ENCODE data around the gene KCNE4.

KCNE4 gene

DNA sequence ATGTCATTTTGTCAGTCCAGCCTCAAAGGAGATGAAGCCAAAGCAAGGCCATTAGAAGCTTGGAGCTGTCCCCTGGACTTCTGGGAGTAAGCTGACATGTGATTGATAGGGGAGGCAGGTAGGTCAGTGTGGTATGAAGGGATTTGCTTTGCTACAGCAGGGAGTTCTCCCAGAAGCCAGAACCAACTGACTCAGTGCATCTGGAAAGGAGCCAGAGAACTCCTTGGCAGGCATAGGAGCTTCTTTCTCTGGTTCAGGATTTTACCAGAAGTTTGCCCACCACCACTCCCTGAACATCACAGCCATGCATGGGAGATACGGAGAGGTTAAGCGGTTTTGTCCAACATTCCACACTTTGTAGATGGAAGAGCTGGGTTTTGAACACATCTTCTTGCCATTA is 24.5 kb upstream of the KCNE4 start:
- no peaks in the 10 kb centered on the region for H3K4me1 Mint-ChIP-seq
- peaks cover 17% of the 10 kb centered on the region for H3K27me3 Mint-ChIP-seq
- peaks cover 9% of the 10 kb centered on the region for H3K9me3 Mint-ChIP-seq
- H3K27ac Mint-ChIP-seq (ENCODE audit: low read depth), result no peak overlapping the region
- H3K4me3 Mint-ChIP-seq, result no peak overlapping the region
- no peaks in the 10 kb centered on the region for H3K36me3 Mint-ChIP-seq (ENCODE audit: insufficient read depth)
- no peak for DNase-seq (ENCODE audit: low spot score in 2 of 2)
- ATAC-seq (replicated peaks; ENCODE audit: extremely low read depth, poor library complexity, severe bottlenecking), result no peak

DNA sequence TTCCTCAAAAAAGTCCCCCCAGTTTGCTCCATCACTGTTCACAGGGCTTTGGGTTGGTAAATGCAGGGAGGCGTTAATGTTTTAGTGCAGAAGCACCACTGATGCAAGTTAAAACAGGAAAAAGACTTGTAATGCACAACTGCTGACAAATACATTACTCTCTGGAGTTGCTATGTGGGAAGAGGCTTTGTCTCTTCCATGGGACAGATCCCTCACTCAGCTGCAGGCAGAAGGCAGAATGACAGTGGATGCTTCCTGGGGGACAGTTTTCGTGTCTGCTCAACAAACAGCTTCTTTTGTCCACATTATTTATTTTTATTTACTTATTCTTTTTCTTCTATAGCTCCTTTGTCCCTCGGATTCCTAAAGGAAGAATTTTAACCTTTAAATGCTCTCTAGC is 22.7 kb upstream of the KCNE4 start:
- Mint-ChIP-seq H3K9me3 (peaks cover 15% of the 10 kb centered on the region), H3K27ac (ENCODE audit: low read depth) (no peak overlapping the region), H3K4me3 (no peak overlapping the region), H3K36me3 (ENCODE audit: insufficient read depth) (no peaks in the 10 kb centered on the region), H3K4me1 (no peaks in the 10 kb centered on the region), H3K27me3 (peaks cover 17% of the 10 kb centered on the region)
- ATAC-seq (replicated peaks; ENCODE audit: extremely low read depth, poor library complexity, severe bottlenecking) (no peak), DNase-seq (ENCODE audit: low spot score in 2 of 2) (no peak)

DNA sequence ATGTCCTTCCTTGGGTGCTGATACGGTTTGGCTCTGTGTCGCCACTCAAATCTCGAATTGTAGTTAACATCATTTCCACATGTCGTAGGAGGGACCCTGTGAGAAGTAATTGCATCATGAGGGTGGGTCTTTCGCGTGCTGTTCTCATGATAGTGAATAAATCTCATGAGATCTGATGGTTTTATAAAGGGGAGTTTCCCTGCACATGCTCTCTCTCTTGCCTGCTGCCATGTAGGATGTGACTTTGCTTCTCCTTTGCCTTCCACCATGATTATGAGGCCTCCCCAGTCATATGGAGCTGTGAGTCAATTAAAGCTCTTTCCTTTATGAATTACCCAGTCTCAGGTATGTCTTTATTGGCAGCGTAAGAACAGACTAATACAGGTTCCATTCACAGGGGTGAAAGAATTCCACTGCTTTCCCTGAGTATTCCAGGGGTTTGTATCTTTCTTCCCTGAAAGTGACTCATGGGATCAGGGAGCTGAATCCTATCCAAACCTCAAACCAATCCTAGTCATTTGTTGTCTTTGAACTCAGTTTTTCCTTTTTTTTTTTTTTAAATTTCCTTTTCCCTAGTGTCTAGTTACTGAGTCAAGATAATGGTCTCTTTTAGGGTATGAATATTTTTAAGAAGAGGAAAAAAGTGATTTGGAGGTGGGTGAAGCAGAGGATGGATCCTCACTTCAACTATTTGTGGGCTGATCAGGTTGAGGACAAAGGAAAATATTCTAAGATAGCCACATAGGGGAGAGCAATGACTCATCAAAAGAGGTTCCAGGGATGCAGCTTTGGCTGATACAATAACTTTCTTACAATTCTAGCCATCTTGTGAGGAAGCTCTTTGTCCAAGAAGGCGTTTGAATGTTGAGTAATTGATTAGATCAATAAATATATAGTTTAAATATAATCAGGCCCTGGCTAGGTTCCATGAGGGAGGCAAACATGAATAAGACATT is 19.5 kb upstream of the KCNE4 start:
- H3K4me3 Mint-ChIP-seq, result no peak overlapping the region
- H3K36me3 Mint-ChIP-seq (ENCODE audit: insufficient read depth), result no peaks in the 10 kb centered on the region
- H3K27me3 Mint-ChIP-seq, result peaks cover 23% of the 10 kb centered on the region
- ATAC-seq (replicated peaks; ENCODE audit: extremely low read depth, poor library complexity, severe bottlenecking) (no peak), DNase-seq (ENCODE audit: low spot score in 2 of 2) (no peak)
- H3K27ac Mint-ChIP-seq (ENCODE audit: low read depth), result no peak overlapping the region
- H3K9me3 Mint-ChIP-seq, result peaks cover 15% of the 10 kb centered on the region
- no peaks in the 10 kb centered on the region for H3K4me1 Mint-ChIP-seq

DNA sequence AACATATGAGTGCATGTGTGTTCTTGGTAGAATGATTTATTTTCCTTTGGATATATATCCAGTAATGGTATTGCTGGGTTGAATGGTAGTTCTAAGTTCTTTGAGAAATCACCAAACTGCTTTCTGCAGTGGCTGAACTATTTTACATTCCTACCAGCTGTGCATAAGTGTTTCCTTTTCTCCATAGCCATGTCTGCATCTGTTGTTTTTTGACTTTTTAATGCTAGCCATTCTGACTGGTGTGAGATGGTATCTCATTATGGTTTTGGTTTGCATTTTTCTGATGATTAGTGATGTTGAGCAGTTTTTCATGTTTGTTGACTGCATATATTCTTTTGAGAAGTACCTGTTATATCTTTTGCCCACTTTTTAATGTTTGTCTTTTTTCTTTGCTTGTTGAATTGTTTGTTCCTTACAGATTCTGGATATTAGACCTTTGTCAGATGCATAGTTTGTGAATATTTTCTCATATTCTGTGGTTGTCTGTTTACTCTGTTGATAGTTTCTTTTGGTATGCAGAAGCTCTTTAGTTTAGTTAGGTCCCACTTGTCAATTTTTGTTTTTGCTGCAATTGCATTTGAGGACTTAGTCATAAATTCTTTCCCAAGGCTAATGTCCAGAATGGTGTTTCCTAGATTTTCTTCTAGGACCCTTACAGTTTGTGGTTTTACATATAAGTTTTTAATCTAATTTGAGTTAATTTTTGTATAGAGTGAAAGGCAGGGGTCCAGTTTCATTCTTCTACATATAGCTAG is 17.6 kb upstream of the KCNE4 start:
- no peak overlapping the region for H3K4me3 Mint-ChIP-seq
- H3K27me3 Mint-ChIP-seq, result peaks cover 13% of the 10 kb centered on the region
- H3K36me3 Mint-ChIP-seq (ENCODE audit: insufficient read depth), result no peaks in the 10 kb centered on the region
- H3K27ac Mint-ChIP-seq (ENCODE audit: low read depth), result no peak overlapping the region
- no peaks in the 10 kb centered on the region for H3K4me1 Mint-ChIP-seq
- DNase-seq (ENCODE audit: low spot score in 2 of 2), result no peak
- H3K9me3 Mint-ChIP-seq, result peaks cover 15% of the 10 kb centered on the region
- ATAC-seq (replicated peaks; ENCODE audit: extremely low read depth, poor library complexity, severe bottlenecking), result no peak

DNA sequence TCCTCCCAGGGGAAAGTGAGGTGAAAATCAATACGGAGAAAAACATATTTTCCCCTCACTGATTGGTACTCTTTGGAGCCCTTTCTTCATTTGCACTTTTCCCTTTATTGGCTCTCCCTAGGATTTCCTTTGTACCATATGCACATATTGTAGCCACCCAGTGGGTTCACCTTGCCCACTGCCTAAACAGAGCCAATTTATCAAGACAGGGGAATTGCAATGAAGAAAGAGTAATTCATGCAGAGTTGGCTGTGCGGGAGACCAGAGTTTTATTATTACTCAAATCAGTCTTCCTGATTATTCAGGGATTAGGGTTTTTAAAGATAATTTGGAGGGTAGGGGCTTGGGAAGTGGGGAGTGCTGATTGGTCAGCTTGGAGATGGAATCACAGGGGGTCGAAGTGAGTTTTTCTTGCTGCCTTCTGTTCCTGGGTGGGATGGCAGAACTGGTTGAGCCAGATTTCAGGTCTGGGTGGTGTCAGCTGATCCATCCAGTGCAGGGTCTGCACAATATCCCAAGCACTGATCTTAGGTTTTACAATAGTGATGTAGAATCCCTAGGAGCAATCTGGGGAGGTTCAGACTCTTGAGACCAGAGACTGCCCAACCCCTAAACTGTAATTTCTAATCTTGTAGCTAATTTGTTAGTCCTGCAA is 15.1 kb upstream of the KCNE4 start:
- DNase-seq (ENCODE audit: low spot score in 2 of 2) (no peak), ATAC-seq (replicated peaks; ENCODE audit: extremely low read depth, poor library complexity, severe bottlenecking) (no peak)
- Mint-ChIP-seq H3K9me3 (peaks cover 11% of the 10 kb centered on the region), H3K27ac (ENCODE audit: low read depth) (no peak overlapping the region), H3K4me3 (no peak overlapping the region), H3K4me1 (no peaks in the 10 kb centered on the region), H3K36me3 (ENCODE audit: insufficient read depth) (no peaks in the 10 kb centered on the region), H3K27me3 (peaks cover 13% of the 10 kb centered on the region)

DNA sequence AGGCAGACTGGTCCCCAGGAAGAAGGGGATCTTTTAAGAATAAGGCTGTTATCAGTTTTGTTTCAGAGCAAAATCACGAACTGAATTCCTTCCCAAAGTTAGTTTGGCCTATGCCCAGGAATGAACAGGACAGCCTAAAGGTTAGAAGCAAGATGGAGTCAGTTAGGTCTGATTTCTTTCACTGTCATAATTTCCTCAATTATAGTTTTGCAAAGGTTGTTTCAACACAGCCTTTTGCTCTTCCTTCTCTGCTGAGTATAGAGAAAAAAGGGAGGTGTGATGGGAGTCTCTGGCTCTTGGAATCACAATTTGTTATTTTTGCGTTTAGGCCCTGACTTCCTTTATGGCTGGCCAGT is 14.6 kb upstream of the KCNE4 start:
- peaks cover 6% of the 10 kb centered on the region for H3K9me3 Mint-ChIP-seq
- H3K4me1 Mint-ChIP-seq, result no peaks in the 10 kb centered on the region
- no peak overlapping the region for H3K4me3 Mint-ChIP-seq
- H3K27ac Mint-ChIP-seq (ENCODE audit: low read depth), result no peak overlapping the region
- no peaks in the 10 kb centered on the region for H3K36me3 Mint-ChIP-seq (ENCODE audit: insufficient read depth)
- ATAC-seq (replicated peaks; ENCODE audit: extremely low read depth, poor library complexity, severe bottlenecking) (no peak), DNase-seq (ENCODE audit: low spot score in 2 of 2) (no peak)
- peaks cover 13% of the 10 kb centered on the region for H3K27me3 Mint-ChIP-seq

DNA sequence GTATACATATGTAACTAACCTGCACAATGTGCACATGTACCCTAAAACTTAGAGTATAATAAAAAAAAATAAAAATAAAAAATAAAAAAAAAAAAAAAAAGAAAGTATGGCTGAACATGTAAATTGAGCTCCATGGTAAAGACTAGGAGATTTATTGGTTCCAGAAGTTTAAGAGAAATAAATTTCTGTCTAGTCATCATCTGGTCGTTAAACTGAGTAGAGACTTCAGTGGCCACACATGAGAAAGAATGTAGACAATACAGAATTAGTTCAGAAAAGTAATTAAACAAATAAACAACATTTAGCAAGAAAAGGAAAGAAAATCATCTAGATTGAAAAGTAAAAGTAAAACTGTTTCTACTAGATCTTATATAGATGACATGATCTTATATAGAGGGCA is 12.4 kb upstream of the KCNE4 start:
- Mint-ChIP-seq H3K36me3 (ENCODE audit: insufficient read depth) (no peaks in the 10 kb centered on the region), H3K4me3 (no peak overlapping the region), H3K27ac (ENCODE audit: low read depth) (no peak overlapping the region), H3K27me3 (peaks cover 13% of the 10 kb centered on the region), H3K9me3 (no peaks in the 10 kb centered on the region), H3K4me1 (no peaks in the 10 kb centered on the region)
- ATAC-seq (replicated peaks; ENCODE audit: extremely low read depth, poor library complexity, severe bottlenecking) (no peak), DNase-seq (ENCODE audit: low spot score in 2 of 2) (no peak)

DNA sequence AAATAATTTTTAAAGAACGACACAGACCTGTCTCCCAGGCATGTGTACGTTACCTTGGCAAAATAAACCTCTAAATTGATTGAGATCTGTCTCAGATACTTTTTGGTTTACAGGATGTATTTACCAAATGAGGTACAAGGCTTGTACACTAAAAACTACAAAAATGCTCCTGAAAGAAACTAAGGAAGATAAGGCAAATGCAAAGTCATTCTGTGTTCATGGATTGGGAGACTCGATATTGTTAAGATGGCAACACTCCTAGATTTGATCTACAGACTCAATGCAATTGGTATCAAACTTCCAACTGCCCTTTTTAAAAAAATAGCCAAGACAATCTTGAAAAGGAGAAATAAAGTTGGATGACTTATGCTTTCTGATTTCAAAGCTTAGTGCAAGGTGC is 11.5 kb upstream of the KCNE4 start:
- no peak for ATAC-seq (replicated peaks; ENCODE audit: extremely low read depth, poor library complexity, severe bottlenecking)
- DNase-seq (ENCODE audit: low spot score in 2 of 2), result no peak
- H3K4me3 Mint-ChIP-seq, result no peak overlapping the region
- H3K36me3 Mint-ChIP-seq (ENCODE audit: insufficient read depth), result no peaks in the 10 kb centered on the region
- H3K9me3 Mint-ChIP-seq, result no peaks in the 10 kb centered on the region
- no peak overlapping the region for H3K27ac Mint-ChIP-seq (ENCODE audit: low read depth)
- H3K27me3 Mint-ChIP-seq, result peaks cover 13% of the 10 kb centered on the region
- H3K4me1 Mint-ChIP-seq, result no peaks in the 10 kb centered on the region

DNA sequence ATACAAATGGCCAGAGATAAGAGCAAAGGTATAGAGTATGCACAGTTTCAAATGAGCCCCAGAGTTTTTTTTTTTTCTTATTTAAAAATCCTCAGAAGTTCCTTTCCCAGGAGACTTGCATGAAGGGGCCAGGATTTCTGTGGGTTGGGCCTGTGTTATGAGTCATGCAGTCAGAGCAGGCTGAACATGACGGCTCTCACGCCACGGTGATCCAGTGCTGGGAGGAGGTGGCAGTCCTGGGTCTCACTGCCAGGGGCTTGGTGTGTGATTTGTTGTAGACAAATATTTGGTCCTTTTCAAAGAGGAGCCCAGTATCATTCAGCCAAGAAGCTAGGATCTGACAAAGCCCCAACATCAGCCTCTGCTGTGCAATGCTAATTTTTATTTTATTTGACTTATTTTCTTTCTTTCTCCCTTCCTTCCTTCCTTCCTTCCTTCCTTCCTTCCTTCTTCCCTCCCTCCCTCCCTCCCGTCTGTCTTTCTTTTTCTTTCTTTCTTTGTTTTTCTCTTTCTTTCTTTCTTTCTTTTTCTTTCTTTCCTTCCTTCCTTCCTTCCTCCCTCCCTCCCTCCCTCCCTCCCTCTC is 10.4 kb upstream of the KCNE4 start:
- ATAC-seq (replicated peaks; ENCODE audit: extremely low read depth, poor library complexity, severe bottlenecking), result no peak
- no peak for DNase-seq (ENCODE audit: low spot score in 2 of 2)
- no peak overlapping the region for H3K27ac Mint-ChIP-seq (ENCODE audit: low read depth)
- no peaks in the 10 kb centered on the region for H3K9me3 Mint-ChIP-seq
- no peak overlapping the region for H3K4me3 Mint-ChIP-seq
- H3K4me1 Mint-ChIP-seq, result no peaks in the 10 kb centered on the region
- H3K27me3 Mint-ChIP-seq, result peaks cover 4% of the 10 kb centered on the region
- no peaks in the 10 kb centered on the region for H3K36me3 Mint-ChIP-seq (ENCODE audit: insufficient read depth)

DNA sequence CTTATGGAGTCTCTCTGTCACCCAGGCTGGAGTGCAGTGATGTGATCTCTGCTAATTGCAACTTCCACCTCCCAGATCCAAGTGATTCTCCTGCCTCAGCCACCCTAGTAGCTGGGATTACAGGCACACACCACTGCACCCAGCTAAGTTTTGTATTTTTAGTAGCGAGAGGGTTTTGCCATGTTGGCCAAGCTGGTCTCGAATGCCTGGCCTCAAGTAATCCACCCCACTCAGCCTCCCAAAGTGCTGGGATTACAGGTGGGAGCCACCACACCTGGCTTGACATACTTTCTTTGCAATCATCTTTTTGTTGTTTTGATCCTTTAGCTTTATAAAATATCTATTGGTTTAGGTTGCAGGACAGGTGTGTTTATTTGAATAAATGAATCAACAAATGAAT is 9.7 kb upstream of the KCNE4 start:
- Mint-ChIP-seq H3K4me1 (no peaks in the 10 kb centered on the region), H3K27me3 (no peaks in the 10 kb centered on the region), H3K27ac (ENCODE audit: low read depth) (no peak overlapping the region), H3K9me3 (no peaks in the 10 kb centered on the region), H3K36me3 (ENCODE audit: insufficient read depth) (no peaks in the 10 kb centered on the region), H3K4me3 (no peak overlapping the region)
- DNase-seq (ENCODE audit: low spot score in 2 of 2) (no peak), ATAC-seq (replicated peaks; ENCODE audit: extremely low read depth, poor library complexity, severe bottlenecking) (no peak)

DNA sequence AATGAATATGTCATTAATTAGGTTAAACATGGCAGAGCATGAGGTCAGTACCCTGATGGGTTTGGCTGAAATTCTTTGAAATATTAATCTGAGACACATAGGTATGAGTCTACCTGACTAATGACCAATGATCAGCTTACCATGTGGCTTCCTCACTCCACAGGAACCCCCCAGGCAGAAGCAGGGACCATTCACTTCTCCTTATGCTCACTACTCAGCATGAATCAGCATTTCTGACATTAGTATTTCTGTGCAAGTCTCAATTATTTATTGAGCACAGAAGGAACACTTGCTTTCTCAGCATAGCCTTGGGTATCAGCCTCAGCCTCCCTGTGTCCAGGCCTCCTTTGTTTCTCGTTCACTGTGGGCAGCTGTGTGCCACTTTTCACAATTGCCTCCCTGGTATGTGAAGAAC is 9.3 kb upstream of the KCNE4 start:
- no peaks in the 10 kb centered on the region for H3K27me3 Mint-ChIP-seq
- DNase-seq (ENCODE audit: low spot score in 2 of 2), result no peak

DNA sequence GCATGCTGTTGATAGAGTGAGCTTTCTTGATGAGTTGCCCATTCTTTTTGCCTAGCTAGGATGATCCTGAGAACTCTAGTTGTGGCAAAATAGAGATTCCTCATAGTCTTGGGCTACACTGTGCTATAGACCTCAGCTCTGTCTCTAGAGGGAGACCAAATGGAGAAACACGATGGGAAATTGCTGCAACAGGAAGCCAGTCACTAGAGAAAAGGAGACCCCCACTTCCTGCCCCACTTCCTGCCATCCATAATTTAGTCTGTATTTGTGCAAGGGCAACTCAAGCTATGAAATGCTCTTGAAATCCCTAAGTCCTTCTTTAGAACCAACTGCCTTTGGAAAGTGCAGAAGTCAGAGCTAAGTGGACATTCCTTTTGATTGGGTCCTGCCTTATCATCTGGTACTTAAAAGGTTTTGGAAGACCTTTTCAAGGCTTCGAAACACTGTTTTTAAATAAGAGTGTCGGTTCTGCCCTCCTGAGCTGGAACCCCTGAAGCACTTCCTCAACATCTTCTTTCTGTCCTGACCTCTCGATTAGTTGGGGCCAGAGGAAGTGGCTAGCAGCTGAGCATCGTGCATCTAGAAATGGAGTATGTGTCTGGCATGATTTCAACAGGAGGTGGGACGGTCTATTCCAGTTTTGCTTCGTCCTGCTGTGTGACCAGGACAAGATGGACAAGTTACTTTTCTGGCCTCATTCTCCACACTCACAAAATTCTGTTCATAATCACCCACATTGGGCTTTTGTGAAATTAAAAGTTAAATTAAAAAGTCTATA is 8.6 kb upstream of the KCNE4 start:
- Mint-ChIP-seq H3K4me3 (no peak overlapping the region), H3K27ac (ENCODE audit: low read depth) (no peak overlapping the region), H3K36me3 (ENCODE audit: insufficient read depth) (no peaks in the 10 kb centered on the region), H3K9me3 (no peaks in the 10 kb centered on the region), H3K27me3 (no peaks in the 10 kb centered on the region), H3K4me1 (no peaks in the 10 kb centered on the region)
- DNase-seq (ENCODE audit: low spot score in 2 of 2) (no peak), ATAC-seq (replicated peaks; ENCODE audit: extremely low read depth, poor library complexity, severe bottlenecking) (no peak)

More for the DNA sequence above, 9.3 kb upstream of the KCNE4 start:
- no peaks in the 10 kb centered on the region for H3K36me3 Mint-ChIP-seq (ENCODE audit: insufficient read depth)
- no peak for ATAC-seq (replicated peaks; ENCODE audit: extremely low read depth, poor library complexity, severe bottlenecking)
- H3K4me1 Mint-ChIP-seq, result no peaks in the 10 kb centered on the region
- no peak overlapping the region for H3K27ac Mint-ChIP-seq (ENCODE audit: low read depth)
- no peaks in the 10 kb centered on the region for H3K9me3 Mint-ChIP-seq
- no peak overlapping the region for H3K4me3 Mint-ChIP-seq
